C4-2B (cell line): Measurements from ENCODE around the gene VPS39.

Experiments
- ZFX ChIP-seq: fragments of 450-650 bp; IDR thresholded peaks from 2 replicates; pipeline ENCODE4 v1.6.1; 2017
- TF ChIP-seq, protein P1 (sequence below): fragments of 450-650 bp; conservative IDR thresholded peaks from 2 replicates; pipeline ENCODE4 v1.5.1; 2017; ENCODE audit warnings: mild to moderate bottlenecking

DNA sequence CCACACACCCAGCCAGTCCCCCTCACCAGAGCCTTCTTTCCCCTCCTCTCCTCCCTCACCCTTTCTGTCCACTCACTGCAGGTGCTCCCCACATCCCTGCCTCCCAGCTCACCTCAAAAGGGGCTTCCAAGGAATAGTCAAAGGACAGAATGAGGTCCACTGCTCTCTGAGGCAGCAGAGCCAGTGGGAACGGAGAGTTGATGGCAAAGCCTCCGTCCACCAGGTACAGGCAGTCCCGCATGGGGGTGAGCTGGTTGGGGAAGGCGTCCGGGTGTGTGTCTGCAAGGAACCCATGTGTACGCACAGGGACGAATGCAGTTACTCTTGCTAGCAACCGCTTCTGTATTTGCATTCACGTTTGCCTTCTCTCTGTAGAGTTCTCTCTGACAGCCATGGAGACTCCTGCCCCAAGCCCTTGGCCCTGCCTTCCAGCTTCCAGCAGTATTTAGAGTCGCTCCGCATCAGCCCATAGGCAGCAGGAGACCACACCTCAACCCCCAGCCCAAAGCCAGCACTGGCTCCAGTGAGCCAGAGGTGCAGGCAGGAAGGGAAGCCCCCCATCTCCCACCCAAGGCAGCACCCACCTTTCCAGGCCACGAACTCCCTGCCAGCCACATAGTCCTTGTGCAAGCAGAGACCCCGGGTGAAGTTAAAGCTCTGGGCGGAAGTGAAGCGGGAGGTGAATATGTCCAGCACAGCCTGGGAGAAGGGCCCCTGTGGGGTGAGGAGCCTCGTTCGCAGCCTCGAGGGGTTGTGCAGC is 64.1 kb downstream of the VPS39 start:
- TF ChIP-seq, protein P1, sequence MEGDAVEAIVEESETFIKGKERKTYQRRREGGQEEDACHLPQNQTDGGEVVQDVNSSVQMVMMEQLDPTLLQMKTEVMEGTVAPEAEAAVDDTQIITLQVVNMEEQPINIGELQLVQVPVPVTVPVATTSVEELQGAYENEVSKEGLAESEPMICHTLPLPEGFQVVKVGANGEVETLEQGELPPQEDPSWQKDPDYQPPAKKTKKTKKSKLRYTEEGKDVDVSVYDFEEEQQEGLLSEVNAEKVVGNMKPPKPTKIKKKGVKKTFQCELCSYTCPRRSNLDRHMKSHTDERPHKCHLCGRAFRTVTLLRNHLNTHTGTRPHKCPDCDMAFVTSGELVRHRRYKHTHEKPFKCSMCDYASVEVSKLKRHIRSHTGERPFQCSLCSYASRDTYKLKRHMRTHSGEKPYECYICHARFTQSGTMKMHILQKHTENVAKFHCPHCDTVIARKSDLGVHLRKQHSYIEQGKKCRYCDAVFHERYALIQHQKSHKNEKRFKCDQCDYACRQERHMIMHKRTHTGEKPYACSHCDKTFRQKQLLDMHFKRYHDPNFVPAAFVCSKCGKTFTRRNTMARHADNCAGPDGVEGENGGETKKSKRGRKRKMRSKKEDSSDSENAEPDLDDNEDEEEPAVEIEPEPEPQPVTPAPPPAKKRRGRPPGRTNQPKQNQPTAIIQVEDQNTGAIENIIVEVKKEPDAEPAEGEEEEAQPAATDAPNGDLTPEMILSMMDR = no peak
- no peak for TF ChIP-seq ZFX
